Fibroblast of lung (primary cell): ENCODE measurements around the gene ANK2. TPM values are rescaled to one million over a fixed set of nuclear protein-coding genes. Genes with fewer than 3 reads are reported as not detected.

ENCODE experiments used
- DNase-seq, 2 donors: peaks; one replicate each; pipeline versions ENCODE4 v3.0.0 to v3.0.0-alpha.2; 2010; ENCODE audit warnings: low read depth in 2 of 2
- H2AFZ ChIP-seq: 2 replicates; pipeline ENCODE4 v1.5.1; 2012; ENCODE audit warnings: low read length, control low read depth, inconsistent platforms
- H3K27ac ChIP-seq: 2 replicates; pipeline ENCODE4 v1.5.1; 2011; ENCODE audit warnings: low read length, control low read depth; ENCODE audit not compliant: insufficient read depth
- H3K27me3 ChIP-seq: 2 replicates; pipeline ENCODE4 v1.5.1; 2011; ENCODE audit warnings: mild to moderate bottlenecking, low read length; ENCODE audit not compliant: control insufficient read depth, insufficient read depth
- H3K36me3 ChIP-seq: 2 replicates; pipeline ENCODE4 v1.5.1; 2011; ENCODE audit warnings: low read length; ENCODE audit not compliant: control insufficient read depth, insufficient read depth
- H3K4me1 ChIP-seq: 2 replicates; pipeline ENCODE4 v1.5.1; 2011; ENCODE audit warnings: low read length; ENCODE audit not compliant: control insufficient read depth, insufficient read depth; ENCODE audit errors: extremely low read depth
- H3K4me2 ChIP-seq: 2 replicates; pipeline ENCODE4 v1.5.1; 2011; ENCODE audit warnings: low read length, control low read depth; ENCODE audit not compliant: insufficient read depth; ENCODE audit errors: extremely low read depth
- H3K4me3 ChIP-seq, 4 experiments: fragments of 200-600 bp in 1 of 4; sonication (generic) in 1 of 4; replicated peaks in 1 of 4; 2 replicates each; pipeline ENCODE4 v1.5.1; 2011 to 2016; ENCODE audit warnings: low read length in 4 of 4, low read depth in 3 of 4, mild to moderate bottlenecking in 3 of 4, control low read depth in 2 of 4, inconsistent platforms in 1 of 4, mixed read lengths in 1 of 4; ENCODE audit not compliant: insufficient read depth in 1 of 4; ENCODE audit errors: control extremely low read depth in 1 of 4
- H3K79me2 ChIP-seq: 2 replicates; pipeline ENCODE4 v1.5.1; 2012; ENCODE audit warnings: mild to moderate bottlenecking, low read length, inconsistent platforms; ENCODE audit not compliant: control insufficient read depth, insufficient read depth
- H3K9ac ChIP-seq: 2 replicates; pipeline ENCODE4 v1.5.1; 2011; ENCODE audit warnings: mild to moderate bottlenecking, low read length, control low read depth; ENCODE audit not compliant: insufficient read depth
- H3K9me3 ChIP-seq: 2 replicates; pipeline ENCODE4 v1.5.1; 2012; ENCODE audit warnings: low read depth, low read length; ENCODE audit not compliant: control insufficient read depth, insufficient read depth
- H4K20me1 ChIP-seq: 2 replicates; pipeline ENCODE4 v1.5.1; 2011; ENCODE audit warnings: low read length; ENCODE audit not compliant: control insufficient read depth, insufficient read depth; ENCODE audit errors: extremely low read depth
- EZH2 ChIP-seq: IDR thresholded peaks from 2 replicates; pipeline ENCODE4 v1.5.1; 2012; ENCODE audit warnings: low read length, control low read depth, mild to moderate bottlenecking; ENCODE audit errors: missing control alignments
- polyA plus RNA-seq, 2 donors: library from polyadenylated mRNA; depleted of rRNA in 1 of 2; stranded (reverse) in 1 of 2; unstranded in 1 of 2; fragments of >200 nt; gene quantifications; 2 replicates each; pipeline ENCODE4 v1.2.1, GENCODE V29; 2011 to 2012; ENCODE audit warnings: missing spikeins in 1 of 2
- total RNA-seq: library from RNA; depleted of rRNA; stranded (reverse); fragments of >200 nt; gene quantifications from 2 replicates; pipeline ENCODE4 v1.2.1, GENCODE V29; 2014
- TF ChIP-seq, protein P1 (sequence below), 2 donors: IDR thresholded peaks in 1 of 2; conservative IDR thresholded peaks in 1 of 2; 1 replicate in 1 of 2; 2 replicates in 1 of 2; pipeline ENCODE4 v1.5.1; 2011 to 2012; ENCODE audit warnings: low read length in 2 of 2, control low read depth in 1 of 2, inconsistent platforms in 1 of 2, low read depth in 1 of 2, mild to moderate bottlenecking in 1 of 2

Gene ANK2
- total and polyA plus RNA-seq, 2 donors (not counting 1 experiment from before 2014, with no cell fraction given), result 10.9 to 95.1 TPM

DNA sequence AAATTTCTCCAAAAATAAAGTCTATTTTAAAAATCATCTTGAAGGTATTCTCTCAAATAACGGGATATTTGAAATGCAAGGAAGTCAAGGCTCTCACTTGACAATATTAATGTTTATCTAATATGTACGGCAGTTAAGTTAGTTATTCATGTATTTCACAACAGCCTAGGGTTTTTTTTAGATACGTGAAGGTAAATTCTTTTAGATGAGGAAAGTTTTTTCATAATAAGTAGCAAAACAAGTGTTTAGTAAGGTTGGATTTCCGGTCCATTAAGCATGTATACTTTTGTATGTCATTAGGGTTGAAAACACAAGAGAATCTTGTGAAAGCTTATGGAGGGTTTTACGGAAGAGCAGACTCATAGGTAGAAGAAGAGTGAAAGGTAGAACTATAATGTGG is 273.3 kb downstream of the ANK2 start:
- Histone ChIP-seq H3K9me3 (no peaks in the 10 kb centered on the region), H3K79me2 (no peaks in the 10 kb centered on the region), H3K9ac (no peak overlapping the region), H3K27me3 (no peaks in the 10 kb centered on the region), H2AFZ (no peak overlapping the region), H3K36me3 (no peaks in the 10 kb centered on the region), H3K4me2 (no peak overlapping the region), H3K27ac (no peak overlapping the region), H3K4me3 (no peak overlapping the region), H4K20me1 (no peaks in the 10 kb centered on the region), H3K4me1 (no peaks in the 10 kb centered on the region)
- TF ChIP-seq EZH2, result no peak
- TF ChIP-seq, protein P1, sequence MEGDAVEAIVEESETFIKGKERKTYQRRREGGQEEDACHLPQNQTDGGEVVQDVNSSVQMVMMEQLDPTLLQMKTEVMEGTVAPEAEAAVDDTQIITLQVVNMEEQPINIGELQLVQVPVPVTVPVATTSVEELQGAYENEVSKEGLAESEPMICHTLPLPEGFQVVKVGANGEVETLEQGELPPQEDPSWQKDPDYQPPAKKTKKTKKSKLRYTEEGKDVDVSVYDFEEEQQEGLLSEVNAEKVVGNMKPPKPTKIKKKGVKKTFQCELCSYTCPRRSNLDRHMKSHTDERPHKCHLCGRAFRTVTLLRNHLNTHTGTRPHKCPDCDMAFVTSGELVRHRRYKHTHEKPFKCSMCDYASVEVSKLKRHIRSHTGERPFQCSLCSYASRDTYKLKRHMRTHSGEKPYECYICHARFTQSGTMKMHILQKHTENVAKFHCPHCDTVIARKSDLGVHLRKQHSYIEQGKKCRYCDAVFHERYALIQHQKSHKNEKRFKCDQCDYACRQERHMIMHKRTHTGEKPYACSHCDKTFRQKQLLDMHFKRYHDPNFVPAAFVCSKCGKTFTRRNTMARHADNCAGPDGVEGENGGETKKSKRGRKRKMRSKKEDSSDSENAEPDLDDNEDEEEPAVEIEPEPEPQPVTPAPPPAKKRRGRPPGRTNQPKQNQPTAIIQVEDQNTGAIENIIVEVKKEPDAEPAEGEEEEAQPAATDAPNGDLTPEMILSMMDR (conservative IDR thresholded peaks at IDR 0.05 in 1 of 2, IDR thresholded peaks at IDR 0.05 in 1 of 2; ENCODE audit: low read depth in 1 of 2, low read length in 2 of 2), result no peak
- no peak for DNase-seq

- no peaks in the 10 kb centered on the region for H3K36me3 ChIP-seq
- H3K4me2 ChIP-seq, result no peak overlapping the region
- no peak overlapping the region for H3K9ac ChIP-seq
- no peak for TF ChIP-seq EZH2
- TF ChIP-seq, protein P1 (conservative IDR thresholded peaks at IDR 0.05 in 1 of 2, IDR thresholded peaks at IDR 0.05 in 1 of 2; ENCODE audit: low read depth in 1 of 2, low read length in 2 of 2), result no peak
- H3K27ac ChIP-seq, result no peak overlapping the region
- H4K20me1 ChIP-seq, result no peaks in the 10 kb centered on the region
- no peak overlapping the region for H3K4me3 ChIP-seq
- no peaks in the 10 kb centered on the region for H3K27me3 ChIP-seq
- H3K79me2 ChIP-seq, result no peaks in the 10 kb centered on the region
- no peaks in the 10 kb centered on the region for H3K4me1 ChIP-seq
- no peaks in the 10 kb centered on the region for H3K9me3 ChIP-seq
- no peak for DNase-seq
- no peak overlapping the region for H2AFZ ChIP-seq
These were observed 276.6 kb downstream of the ANK2 start for GRCh38 chr4:113325876-113326615.

DNA sequence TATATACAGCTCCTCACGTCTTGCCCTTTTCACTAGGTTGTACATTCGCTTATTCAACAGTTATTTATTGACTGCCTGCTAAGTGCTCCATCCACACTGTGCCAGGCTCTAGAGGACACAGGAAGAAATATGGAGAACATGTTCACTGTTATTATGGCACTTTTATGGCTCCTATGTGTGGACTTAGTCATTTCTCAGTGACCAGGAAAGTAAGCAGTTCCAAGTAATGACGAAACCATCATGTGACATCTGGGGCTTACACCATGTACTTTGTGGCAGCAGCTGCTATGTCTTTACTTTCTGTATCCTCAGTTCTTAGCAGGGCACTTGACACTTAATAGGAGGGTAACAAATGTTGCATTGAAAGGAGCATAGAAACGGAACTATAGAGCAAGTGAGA is 278.0 kb downstream of the ANK2 start:
- no peak overlapping the region for H2AFZ ChIP-seq
- H3K27ac ChIP-seq, result no peak overlapping the region
- TF ChIP-seq, protein P1 (conservative IDR thresholded peaks at IDR 0.05 in 1 of 2, IDR thresholded peaks at IDR 0.05 in 1 of 2; ENCODE audit: low read depth in 1 of 2, low read length in 2 of 2), result no peak
- TF ChIP-seq EZH2, result no peak
- H3K9me3 ChIP-seq, result no peaks in the 10 kb centered on the region
- H3K27me3 ChIP-seq, result no peaks in the 10 kb centered on the region
- no peak overlapping the region for H3K9ac ChIP-seq
- no peaks in the 10 kb centered on the region for H4K20me1 ChIP-seq
- no peaks in the 10 kb centered on the region for H3K4me1 ChIP-seq
- no peaks in the 10 kb centered on the region for H3K36me3 ChIP-seq
- H3K4me3 ChIP-seq, result no peak overlapping the region
- no peaks in the 10 kb centered on the region for H3K79me2 ChIP-seq
- H3K4me2 ChIP-seq, result no peak overlapping the region
- peak in 1 of 2 donors; percentile 52 for DNase-seq
